Measurements from ENCODE around the gene TBC1D1.

Gene TBC1D1

DNA sequence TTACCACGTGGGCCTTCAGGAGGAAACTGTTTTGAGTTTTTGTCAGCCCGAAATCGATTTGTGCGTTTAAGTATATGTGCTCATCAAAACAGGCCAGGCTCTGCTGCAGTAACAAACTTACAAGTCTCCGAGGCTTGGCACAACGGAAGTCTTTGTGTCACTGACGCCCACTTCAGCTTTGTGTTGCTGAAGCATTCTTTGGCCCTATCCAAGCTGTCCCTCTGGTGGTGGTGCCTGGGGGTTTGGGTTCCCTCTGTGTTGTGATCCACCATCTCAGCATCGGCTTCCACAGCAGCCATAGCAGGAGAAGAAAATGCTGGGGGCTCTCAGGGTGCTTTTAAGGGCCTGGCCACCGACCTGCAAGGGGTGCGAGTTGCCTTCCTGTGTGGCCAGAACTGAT, 245.7 kb downstream of the TBC1D1 start:
- in situ Hi-C loops (cut with MboI; ENCODE audit: low sequenced_read_pairs), result no loop called here

DNA sequence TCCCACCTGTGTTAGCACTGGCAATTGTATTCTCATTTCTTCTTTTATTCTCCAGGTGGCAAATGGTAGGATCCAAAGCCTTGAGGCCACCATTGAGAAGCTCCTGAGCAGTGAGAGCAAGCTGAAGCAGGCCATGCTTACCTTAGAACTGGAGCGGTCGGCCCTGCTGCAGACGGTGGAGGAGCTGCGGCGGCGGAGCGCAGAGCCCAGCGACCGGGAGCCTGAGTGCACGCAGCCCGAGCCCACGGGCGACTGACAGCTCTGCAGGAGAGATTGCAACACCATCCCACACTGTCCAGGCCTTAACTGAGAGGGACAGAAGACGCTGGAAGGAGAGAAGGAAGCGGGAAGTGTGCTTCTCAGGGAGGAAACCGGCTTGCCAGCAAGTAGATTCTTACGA, 246.2 kb downstream of the TBC1D1 start:
- in situ Hi-C loops (cut with MboI; ENCODE audit: low sequenced_read_pairs), result no loop called here

DNA sequence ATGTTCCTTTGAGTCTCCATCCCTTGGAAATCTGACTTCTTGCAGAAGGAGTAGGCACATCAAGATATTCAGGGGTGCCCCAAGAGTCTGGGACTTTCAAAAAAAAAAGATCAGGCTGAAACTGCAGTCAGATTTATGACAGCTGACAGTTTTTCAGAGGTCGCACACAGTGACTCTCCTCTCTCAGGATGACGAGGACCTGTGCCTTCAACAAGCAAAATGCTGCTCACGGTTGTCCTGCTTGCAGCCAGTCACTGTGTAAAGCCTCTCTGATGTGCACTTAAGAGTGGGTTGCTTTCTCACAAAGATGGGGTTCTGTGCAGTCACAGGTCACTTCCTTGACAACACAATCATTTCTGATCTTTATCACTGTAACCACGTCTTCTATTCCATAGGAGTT, 247.5 kb downstream of the TBC1D1 start:
- in situ Hi-C loops (cut with MboI; ENCODE audit: low sequenced_read_pairs), result no loop called here

DNA sequence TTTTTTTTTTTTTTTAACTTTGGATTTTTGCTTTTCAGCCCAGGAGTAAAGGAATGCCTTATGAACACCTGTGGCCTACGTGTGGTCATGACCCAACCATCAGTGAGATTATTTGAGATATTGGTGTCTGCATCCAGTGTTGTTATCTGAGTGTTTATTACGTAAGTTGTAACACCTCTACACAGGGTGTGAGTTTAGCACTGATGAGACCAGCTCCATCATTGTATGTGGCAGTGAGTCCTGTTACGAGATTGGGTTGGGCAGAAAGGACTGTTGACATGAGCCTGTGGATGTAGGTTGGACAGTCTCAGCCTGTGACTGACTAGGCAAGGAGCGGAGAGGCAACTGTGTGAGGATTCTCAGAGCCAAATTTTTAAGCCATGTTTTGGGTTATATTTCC, 248.3 kb downstream of the TBC1D1 start:
- in situ Hi-C loops (cut with MboI; ENCODE audit: low sequenced_read_pairs), result no loop called here

DNA sequence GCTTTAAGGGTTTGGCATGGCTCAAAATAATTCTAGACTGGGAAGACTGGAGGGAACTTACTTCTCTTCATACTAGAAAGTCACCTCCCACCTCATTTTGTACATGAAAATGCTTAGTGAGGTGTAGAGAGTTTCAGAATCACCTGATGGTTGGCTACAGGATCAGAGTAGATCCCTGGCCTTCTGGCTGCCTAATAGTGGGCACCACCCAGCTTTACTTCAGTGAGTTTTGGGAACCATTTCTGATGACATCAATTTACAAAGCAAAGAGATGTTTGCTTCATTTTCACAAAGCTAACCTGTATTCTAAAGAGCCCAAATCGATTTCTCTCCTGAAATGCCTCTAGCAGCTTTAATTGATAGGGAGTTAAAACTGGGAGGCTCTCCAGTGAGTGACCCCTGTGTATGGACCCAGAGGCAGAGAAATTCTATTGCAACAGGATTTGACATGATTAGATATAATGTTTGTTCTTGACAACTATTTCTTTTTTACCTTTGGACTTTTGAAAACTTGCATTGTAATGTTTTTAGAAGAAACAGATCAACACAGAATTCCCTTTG, 249.8 kb downstream of the TBC1D1 start:
- in situ Hi-C loops (cut with MboI; ENCODE audit: low sequenced_read_pairs), result no loop called here

DNA sequence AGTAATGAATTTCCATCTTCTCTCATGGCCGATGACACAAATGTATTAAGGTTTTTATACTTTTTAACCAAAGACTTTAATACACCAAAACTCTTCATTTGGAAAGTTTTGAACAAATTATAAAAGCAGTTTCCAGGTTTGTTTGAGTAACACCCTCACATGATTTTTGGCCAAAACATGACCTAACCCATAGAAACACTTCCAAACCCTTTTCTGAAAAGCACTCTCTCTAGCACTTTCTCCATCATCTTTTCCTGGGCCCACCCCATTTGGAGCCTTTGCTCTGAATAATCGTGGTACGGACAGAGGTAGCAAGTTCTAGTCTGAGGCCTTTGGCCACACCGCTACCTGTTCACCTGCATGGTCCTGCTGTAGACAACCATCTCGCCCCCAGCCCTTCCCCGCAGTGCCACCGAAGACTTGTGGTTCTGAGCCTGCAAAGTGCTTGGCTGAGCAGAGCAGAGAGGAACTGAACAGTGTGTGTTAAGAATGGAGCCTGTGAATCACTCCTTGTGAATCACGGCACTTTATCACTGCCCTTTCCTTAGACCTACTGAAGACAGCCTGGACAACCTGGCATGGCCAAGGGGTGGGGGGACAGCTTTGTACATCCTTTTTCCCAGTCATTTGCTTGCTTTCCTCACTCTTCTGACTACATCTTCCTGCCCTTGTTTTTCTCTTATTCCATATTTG, 251.1 kb downstream of the TBC1D1 start:
- in situ Hi-C loops (cut with MboI; ENCODE audit: low sequenced_read_pairs), result no loop called here

DNA sequence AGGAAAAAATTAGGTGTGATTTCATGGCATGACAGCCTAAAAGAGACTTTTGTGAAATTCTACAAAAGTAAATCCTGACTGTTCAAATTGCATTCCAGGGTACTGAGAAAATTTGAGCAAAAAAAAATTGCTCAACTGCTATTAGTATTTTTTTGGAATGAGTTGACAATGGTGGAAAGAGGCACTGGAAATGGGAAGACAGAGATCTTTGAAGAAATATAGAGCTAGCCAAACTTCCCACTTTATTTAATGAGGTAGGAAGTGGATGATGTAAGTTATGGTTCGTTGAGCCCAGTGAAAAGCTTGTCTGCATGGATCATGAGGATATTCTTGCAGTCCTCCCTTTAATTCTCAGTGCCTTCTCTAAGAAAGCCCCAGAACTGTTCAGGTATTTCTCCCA, 253.1 kb downstream of the TBC1D1 start:
- in situ Hi-C loops (cut with MboI; ENCODE audit: low sequenced_read_pairs), result no loop called here

DNA sequence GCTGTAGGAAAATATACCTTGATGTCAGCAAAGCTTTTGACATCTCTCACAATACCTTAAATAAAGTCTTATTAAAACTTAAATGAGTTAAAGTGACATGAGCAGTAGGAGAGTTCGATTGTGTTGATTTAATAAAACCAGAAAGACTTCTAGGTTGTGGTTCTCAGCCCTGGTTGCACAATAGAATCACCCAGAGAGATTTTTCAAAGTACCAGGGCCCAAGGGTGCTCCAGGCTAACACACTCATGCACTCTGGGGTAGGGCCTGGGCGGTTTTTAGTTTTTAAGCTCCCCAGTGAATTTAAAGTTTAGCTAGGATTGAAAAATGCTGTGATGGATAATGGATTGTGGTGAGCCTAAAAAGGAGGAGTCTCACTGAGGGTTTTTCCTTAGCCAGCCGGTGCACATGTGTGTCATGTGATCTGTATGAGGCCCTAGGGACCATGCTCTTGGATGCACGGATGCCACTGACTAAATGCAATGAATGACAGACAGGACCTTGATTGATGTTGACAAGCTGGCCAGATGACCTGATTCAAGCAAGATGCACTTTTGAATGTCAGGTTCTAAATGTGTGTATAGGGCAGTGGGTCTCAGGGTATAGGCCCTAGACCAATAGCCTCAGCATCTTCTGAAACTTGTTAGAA, 254.3 kb downstream of the TBC1D1 start:
- in situ Hi-C loops (cut with MboI; ENCODE audit: low sequenced_read_pairs), result no loop called here

DNA sequence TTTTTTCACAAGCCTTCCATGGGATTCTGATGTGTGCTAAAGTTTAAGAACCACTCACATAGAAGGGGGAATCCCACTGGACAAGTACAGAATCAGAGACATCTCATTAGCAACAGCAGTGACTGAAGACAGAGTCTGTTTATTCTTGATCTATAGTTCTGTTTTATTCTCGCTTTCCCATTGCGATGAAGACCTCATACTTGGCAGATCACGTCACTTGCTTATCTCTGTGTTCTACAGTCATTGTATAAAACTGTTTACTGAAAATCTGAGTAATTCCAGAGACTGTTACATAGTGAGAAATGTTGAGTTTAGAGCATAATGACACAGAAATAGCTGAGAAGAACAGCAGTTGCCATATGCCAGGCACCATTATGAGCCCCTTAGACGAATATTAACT, 254.9 kb downstream of the TBC1D1 start:
- in situ Hi-C loops (cut with MboI; ENCODE audit: low sequenced_read_pairs), result no loop called here

DNA sequence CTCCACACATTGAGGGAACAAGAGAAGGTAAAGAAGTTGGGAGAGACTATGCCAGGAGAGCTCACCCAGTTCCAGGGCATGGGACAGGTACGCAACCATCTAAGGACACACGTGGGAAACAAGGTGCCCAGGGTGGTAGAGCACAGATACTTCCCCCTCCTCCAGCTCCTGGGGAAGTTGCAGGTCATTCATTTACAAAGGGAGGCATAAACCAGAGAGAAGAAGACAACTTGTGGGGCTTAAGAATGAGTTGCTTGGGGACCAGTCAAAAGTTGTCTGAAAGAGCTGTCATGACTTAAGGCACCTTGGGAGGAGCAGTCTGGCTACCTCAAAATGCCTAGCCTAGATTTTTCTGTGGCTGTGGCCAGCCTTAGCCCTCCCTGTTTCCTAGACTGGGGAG, 255.5 kb downstream of the TBC1D1 start:
- in situ Hi-C loops (cut with MboI; ENCODE audit: low sequenced_read_pairs), result no loop called here

DNA sequence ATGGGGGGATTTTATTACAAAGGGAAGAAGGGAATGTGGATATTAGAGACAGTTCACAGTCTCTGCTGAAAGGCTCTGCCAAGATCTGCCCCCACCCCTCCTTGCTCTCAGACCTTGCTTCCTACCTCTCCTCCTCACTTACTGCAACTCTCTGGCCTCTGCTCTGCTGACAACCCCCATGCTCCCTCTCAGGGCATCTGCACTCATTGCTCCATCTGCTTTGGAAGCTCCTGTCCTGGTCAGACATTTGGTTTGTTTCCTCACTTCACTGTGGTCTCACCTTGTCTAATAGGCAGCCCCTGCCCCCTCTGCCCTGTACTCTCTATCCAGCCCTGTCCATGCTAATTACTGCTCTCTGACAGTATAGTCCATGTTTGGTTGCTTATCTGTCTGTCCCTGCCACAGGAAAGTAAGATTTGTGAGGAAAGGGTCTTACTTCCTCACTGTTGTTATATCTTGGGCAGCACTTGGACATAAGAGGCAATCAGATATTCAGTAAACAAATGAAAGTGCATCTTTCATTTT, 258.6 kb downstream of the TBC1D1 start:
- in situ Hi-C loops (cut with MboI; ENCODE audit: low sequenced_read_pairs), result no loop called here

DNA sequence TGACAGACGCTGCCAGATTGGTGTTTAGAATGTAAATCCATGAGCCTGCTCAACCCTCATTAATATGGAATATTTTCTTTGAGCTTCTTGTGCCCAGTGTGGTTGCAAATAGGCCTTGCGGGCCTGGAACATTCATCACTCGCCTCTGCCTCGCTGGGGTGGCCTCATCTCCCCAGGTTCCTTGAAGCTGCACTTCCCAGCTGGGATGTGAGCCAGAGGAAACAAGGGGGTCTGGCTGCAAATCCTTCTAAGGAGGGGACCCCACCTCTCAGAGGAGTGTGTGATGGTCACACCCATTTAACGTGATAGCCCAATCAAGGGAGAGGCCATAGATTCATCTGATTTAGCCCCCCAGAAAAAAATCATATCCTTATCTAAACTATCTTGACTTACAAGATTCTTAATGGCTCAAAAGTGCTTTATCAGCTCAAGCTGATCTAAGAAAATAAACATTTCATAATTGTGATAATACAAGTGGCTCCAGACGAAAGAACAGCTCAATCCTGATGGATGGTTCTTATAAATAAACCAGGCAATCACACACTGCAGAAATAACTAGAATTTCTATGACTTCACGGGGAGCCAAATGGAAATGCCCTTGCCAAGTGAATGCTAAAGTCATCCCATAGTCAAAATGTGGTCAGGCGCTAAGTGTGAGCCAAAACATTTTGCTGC, 259.2 kb downstream of the TBC1D1 start:
- in situ Hi-C loops (cut with MboI; ENCODE audit: low sequenced_read_pairs), result no loop called here

DNA sequence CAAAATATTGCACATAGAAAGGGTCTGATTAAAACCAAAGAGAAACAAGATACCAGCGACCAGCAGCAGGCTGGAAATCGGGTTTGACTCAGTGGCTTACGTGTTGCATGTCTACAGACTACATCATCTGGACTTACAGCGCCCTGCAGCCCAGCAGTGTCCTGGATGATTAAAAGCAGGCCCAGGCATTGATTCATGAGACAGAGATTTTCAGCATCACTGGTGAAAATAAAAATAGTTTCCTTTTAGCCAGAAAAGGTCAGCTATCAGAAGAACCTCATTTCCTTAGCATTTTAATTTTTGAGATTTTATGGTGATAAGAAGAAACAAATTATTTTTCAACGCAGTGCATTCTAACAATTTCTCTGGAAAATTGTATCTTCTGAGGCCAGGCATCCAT, 259.9 kb downstream of the TBC1D1 start:
- in situ Hi-C loops (cut with MboI; ENCODE audit: low sequenced_read_pairs), result no loop called here

DNA sequence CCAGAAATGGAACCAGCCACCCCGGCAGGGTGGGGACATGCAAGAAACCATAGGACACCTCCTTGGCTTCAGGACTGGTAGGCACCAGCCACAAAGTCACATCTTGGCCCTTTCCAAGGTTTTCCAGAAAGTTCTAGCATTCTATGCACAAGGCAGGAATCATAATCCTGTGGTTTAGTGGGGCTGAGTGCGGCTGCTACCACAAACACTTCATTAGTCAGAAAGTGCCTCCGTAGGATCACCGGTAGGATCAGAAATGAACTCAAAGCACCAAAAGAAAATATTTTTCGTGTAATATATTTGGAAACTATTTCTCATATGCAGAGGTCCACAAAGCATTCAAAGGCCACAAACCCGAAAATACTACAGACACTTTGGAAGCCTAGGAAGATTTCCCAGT, 261.0 kb downstream of the TBC1D1 start:
- in situ Hi-C loops (cut with MboI; ENCODE audit: low sequenced_read_pairs), result no loop called here

DNA sequence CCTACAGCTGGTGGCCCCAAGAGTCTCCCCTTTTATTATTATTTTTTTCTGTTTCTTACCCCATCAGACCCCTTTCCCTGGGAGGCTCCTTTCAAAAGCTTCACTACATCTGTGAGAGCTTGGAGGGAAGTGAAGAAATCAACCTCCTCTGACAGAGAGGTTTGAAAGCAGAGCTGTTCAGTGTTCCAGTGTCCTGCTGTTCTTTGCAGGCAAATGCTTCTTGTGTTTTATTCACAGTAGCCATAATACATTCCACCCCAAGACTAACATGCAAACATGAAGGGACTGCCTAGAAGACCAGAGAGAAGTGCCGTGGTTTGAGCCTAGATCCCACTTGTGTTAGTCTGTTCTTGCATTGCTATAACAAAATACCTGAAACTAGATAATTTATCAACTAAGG, 261.4 kb downstream of the TBC1D1 start:
- in situ Hi-C loops (cut with MboI; ENCODE audit: low sequenced_read_pairs), result no loop called here

DNA sequence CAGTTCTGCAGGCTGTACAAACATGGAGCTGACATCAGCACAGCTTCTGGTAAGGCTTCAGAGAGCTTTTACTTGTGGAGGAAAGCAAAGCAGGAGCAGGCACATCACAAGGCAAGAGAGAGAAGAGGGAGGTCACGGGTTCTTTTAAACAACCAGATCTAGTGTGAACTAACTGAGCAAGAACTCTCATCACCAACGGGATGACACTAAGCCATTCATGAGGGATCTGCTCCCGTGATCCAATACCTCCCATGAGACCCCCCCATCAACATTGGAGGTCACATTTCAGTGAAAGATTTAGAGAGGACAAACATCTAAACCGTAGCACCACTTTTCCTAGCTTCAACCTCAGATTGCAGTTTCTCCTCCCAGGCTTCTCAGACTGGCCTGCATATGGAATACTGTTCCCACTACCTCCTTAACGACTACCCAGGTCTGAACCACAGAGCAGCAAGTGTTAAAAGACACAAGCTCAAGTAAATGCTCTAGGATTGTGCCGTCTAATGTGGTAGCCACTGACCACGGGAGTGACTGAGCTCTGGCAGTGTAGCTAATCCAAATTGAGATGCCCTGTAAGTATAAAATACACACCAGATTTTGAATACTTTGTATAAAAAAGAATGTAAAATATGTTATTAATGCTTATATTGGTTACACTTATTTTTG, 262.0 kb downstream of the TBC1D1 start:
- in situ Hi-C loops (cut with MboI; ENCODE audit: low sequenced_read_pairs), result no loop called here

DNA sequence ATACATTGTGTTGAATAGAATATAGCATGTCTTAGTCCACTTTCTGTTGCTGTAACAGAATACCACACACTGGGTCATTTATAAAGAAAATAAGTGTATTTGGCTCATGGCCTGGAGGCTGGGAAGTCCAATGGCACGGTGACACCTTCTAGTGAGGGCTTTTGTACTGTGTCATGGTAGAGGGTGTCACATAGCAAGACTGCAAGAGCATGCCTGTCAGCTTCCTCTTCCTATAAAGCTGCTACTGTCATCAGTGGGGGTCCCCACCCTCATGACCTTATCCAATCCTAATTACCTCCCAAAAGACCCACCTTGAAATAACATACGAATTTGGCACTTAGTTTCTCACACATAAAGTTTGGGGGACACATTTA, 262.5 kb downstream of the TBC1D1 start:
- in situ Hi-C loops (cut with MboI; ENCODE audit: low sequenced_read_pairs), result no loop called here

DNA sequence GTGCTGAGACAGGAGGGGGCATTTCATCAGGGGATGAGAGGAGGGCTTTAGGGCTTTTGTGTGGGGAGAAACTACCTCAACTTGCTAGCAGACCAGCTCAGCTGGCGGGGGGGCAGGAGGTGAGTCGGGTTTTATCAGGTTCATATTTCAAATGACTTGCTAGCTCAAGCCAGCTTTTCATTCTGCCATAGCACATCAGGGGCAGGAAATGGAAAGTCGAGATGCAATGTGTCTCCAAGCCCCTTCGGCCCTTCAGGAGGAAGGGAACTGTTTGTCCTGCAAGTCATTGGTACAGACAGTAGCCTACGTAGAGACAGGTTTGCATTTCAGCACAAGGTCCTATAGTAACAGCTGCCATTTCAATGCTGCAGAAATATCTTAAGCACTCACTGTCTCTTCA, 263.4 kb downstream of the TBC1D1 start:
- in situ Hi-C loops (cut with MboI; ENCODE audit: low sequenced_read_pairs), result no loop called here

DNA sequence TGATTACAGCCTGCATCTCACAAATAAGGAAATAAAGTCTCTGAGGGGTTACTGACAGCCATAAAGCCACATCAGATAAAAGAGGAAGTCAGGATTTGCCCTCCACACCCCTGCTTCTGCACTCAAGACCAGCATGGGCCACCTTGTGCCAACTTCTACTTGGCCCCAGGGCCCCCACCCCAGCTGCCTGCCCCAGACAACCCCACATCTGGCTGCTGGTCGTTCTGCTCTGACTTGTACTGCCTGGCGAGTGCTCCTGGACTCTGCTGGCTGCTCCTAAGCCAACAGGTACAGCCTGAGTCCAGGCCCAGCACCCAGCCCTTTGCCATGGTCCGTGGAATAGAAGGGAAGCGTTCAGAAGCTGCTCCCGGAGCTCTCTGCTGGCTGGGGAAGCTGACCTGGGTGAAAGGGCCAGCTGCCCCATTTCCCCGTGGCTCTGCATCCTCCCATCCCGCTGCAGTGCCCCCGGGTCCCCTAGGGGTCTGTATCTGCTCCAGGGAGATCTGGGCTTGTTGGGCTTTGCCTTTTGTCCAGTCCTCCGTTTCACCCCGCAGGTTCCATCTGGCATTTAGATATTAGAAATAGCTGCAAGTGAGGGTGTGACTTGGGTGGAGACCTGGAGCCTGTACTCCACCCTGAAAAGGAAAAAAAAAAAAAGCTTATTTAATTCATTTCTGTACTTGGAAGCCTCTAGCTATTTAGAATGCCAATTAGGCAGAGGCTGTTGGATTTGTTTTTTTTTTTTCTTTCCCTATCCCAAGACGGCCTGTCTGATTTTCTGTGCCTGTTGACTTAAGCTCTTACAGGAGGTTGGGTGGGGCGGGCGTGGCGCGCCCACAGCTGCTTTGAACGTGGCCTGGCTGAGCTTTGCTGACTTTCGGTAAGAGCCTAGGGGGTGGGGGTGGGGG, 264.1 kb downstream of the TBC1D1 start:
- in situ Hi-C loops (cut with MboI; ENCODE audit: low sequenced_read_pairs), result no loop called here

DNA sequence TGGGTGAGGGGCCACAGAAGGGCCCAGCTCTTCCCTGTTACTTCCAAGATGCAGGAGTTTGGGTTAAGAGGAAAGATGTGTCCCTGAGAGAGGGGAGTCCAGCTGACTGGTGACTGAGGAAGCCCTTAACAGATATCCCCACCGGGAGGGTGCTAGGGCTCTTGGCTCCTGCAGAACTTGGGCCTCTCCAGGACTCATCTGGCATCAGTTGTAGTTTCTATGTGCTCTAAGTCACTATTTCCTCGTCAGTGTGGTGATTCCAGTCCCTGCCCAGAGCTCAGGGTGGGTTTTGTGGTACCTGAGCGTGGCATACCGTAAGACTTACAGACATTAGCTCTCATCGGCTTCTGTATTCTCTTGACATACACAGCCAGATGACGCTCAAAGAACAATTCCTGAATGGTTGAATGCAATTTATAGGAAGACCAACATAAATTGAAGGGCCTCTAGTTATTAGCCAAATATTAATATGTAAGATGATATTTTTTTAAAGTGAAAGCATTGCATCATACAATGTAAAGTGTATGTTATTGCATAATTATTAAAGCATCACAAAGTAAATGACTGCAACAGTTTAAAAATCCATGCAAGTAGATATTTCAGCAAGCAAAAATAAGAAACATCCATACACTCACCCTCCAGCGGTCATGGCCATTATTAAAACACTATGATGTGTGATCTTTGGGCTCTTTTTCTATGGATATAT, 264.9 kb downstream of the TBC1D1 start:
- in situ Hi-C loops (cut with MboI; ENCODE audit: low sequenced_read_pairs), result no loop called here
